Sigmoid colon (tissue), 4 donors: ENCODE data around the gene PRKACG.

Experiments
- CTCF ChIP-seq, 4 experiments: fragments of 450-650 bp in 3 of 4; fragments of 200-600 bp in 1 of 4; IDR thresholded peaks; one replicate each; pipeline ENCODE4 v1.5.1; 2016 to 2019; ENCODE audit warnings: antibody characterized with exemption in 4 of 4, mild to moderate bottlenecking in 3 of 4, moderate library complexity in 2 of 4
- EP300 ChIP-seq, 4 donors: sonication (generic); formaldehyde crosslinking; IDR thresholded peaks; one replicate each; pipeline ENCODE4 v1.6.1; 2017; ENCODE audit warnings: antibody characterized with exemption in 4 of 4

GRCh38 chr9:69060766-69061165 lies 46.9 kb upstream of the PRKACG start:
- TF ChIP-seq CTCF (IDR thresholded peaks at IDR 0.05) (no peak), EP300 (IDR thresholded peaks at IDR 0.05) (no peak)
